HUES6 (cell line): Measurements from ENCODE around the gene CELSR2.

Experiments
- H3K27ac ChIP-seq: 2 replicates; pipeline ENCODE4 v1.7.0; 2013; ENCODE audit warnings: low read depth, mild to moderate bottlenecking, low read length, inconsistent platforms
- H3K27me3 ChIP-seq: 2 replicates; pipeline ENCODE4 v1.6.1; 2013; ENCODE audit warnings: low read length; ENCODE audit not compliant: control insufficient read depth, insufficient read depth
- H3K36me3 ChIP-seq: 2 replicates; pipeline ENCODE4 v1.6.1; 2013; ENCODE audit warnings: low read length; ENCODE audit not compliant: control insufficient read depth, insufficient read depth
- H3K4me1 ChIP-seq: 2 replicates; pipeline ENCODE4 v1.6.1; 2013; ENCODE audit warnings: low read length; ENCODE audit not compliant: control insufficient read depth, insufficient read depth
- H3K4me3 ChIP-seq: 2 replicates; pipeline ENCODE4 v1.5.1; 2013; ENCODE audit warnings: low read depth, low read length
- H3K9ac ChIP-seq: one replicate; pipeline ENCODE4 v1.6.1; 2013; ENCODE audit warnings: mild to moderate bottlenecking, low read length
- H3K9me3 ChIP-seq: 2 replicates; pipeline ENCODE4 v1.6.1; 2013; ENCODE audit warnings: low read depth, low read length; ENCODE audit not compliant: control insufficient read depth, insufficient read depth

CELSR2 gene

GRCh38 chr1:109252893-109253802, 3.8 kb downstream of the CELSR2 start:
- peak overlapping the region; percentile 15 for H3K9ac ChIP-seq
- peak overlapping the region; percentile 62; the same call in 1 of the 2 replicates for H3K27ac ChIP-seq
- peaks cover 32% of the 10 kb centered on the region for H3K27me3 ChIP-seq
- peaks cover 40% of the 10 kb centered on the region for H3K4me1 ChIP-seq
- H3K36me3 ChIP-seq, result no peaks in the 10 kb centered on the region
- H3K4me3 ChIP-seq, result no peak overlapping the region; the same call in 1 of the 2 replicates
- H3K9me3 ChIP-seq, result no peaks in the 10 kb centered on the region

- peaks cover 34% of the 10 kb centered on the region for H3K4me1 ChIP-seq
- peak overlapping the region; percentile 15 for H3K9ac ChIP-seq
- H3K27ac ChIP-seq, result peak overlapping the region; percentile 62; the same call in 1 of the 2 replicates
- peaks cover 3% of the 10 kb centered on the region; the same call in 1 of the 2 replicates for H3K36me3 ChIP-seq
- H3K27me3 ChIP-seq, result peaks cover 25% of the 10 kb centered on the region
- H3K4me3 ChIP-seq, result no peak overlapping the region; the same call in 1 of the 2 replicates
- no peaks in the 10 kb centered on the region for H3K9me3 ChIP-seq
Measured at GRCh38 chr1:109253803-109254620, 4.7 kb downstream of the CELSR2 start.

- Histone ChIP-seq H3K9me3 (no peaks in the 10 kb centered on the region), H3K9ac (no peak overlapping the region), H3K4me1 (peaks cover 38% of the 10 kb centered on the region), H3K27me3 (peaks cover 25% of the 10 kb centered on the region), H3K36me3 (peaks cover 6% of the 10 kb centered on the region; the same call in 1 of the 2 replicates), H3K27ac (peak overlapping the region; percentile 62; the same call in 1 of the 2 replicates), H3K4me3 (no peak overlapping the region)
Measured at GRCh38 chr1:109254621-109255096, 5.3 kb downstream of the CELSR2 start.

GRCh38 chr1:109255097-109255651, 5.8 kb downstream of the CELSR2 start:
- no peak overlapping the region for H3K4me3 ChIP-seq
- H3K27me3 ChIP-seq, result peaks cover 22% of the 10 kb centered on the region
- H3K27ac ChIP-seq, result no peak overlapping the region; the same call in 1 of the 2 replicates
- no peaks in the 10 kb centered on the region for H3K9me3 ChIP-seq
- H3K9ac ChIP-seq, result no peak overlapping the region
- H3K4me1 ChIP-seq, result peaks cover 39% of the 10 kb centered on the region
- peaks cover 6% of the 10 kb centered on the region; the same call in 1 of the 2 replicates for H3K36me3 ChIP-seq

- Histone ChIP-seq H3K4me3 (no peak overlapping the region), H3K27me3 (peaks cover 17% of the 10 kb centered on the region), H3K9ac (no peak overlapping the region)
Measured at GRCh38 chr1:109255678-109256077, 6.3 kb downstream of the CELSR2 start.

GRCh38 chr1:109256085-109256484, 6.7 kb downstream of the CELSR2 start:
- Histone ChIP-seq H3K27ac (no peak overlapping the region), H3K27me3 (peaks cover 13% of the 10 kb centered on the region; the same call in 1 of the 2 replicates), H3K9ac (no peak overlapping the region), H3K36me3 (peaks cover 6% of the 10 kb centered on the region; the same call in 1 of the 2 replicates), H3K4me1 (peaks cover 44% of the 10 kb centered on the region), H3K4me3 (no peak overlapping the region), H3K9me3 (no peaks in the 10 kb centered on the region)

More at GRCh38 chr1:109255678-109256077, 6.3 kb downstream of the CELSR2 start:
- Histone ChIP-seq H3K4me1 (peaks cover 43% of the 10 kb centered on the region), H3K9me3 (no peaks in the 10 kb centered on the region), H3K27ac (no peak overlapping the region), H3K36me3 (peaks cover 6% of the 10 kb centered on the region; the same call in 1 of the 2 replicates)

- H3K4me3 ChIP-seq, result no peak overlapping the region
- peaks cover 3% of the 10 kb centered on the region; the same call in 1 of the 2 replicates for H3K27me3 ChIP-seq
- H3K36me3 ChIP-seq, result peaks cover 9% of the 10 kb centered on the region; the same call in 1 of the 2 replicates
- H3K9me3 ChIP-seq, result no peaks in the 10 kb centered on the region
- peaks cover 44% of the 10 kb centered on the region for H3K4me1 ChIP-seq
- no peak overlapping the region for H3K27ac ChIP-seq
- H3K9ac ChIP-seq, result no peak overlapping the region
Measured at GRCh38 chr1:109256971-109257681, 7.8 kb downstream of the CELSR2 start.

- Histone ChIP-seq H3K27me3 (no peaks in the 10 kb centered on the region), H3K27ac (no peak overlapping the region), H3K9me3 (no peaks in the 10 kb centered on the region), H3K4me3 (no peak overlapping the region), H3K36me3 (peaks cover 9% of the 10 kb centered on the region; the same call in 1 of the 2 replicates), H3K9ac (no peak overlapping the region), H3K4me1 (peaks cover 44% of the 10 kb centered on the region)
Measured at GRCh38 chr1:109257682-109258421, 8.5 kb downstream of the CELSR2 start.

GRCh38 chr1:109258481-109259466, 9.4 kb downstream of the CELSR2 start:
- H3K4me3 ChIP-seq, result no peak overlapping the region
- H3K36me3 ChIP-seq, result peaks cover 9% of the 10 kb centered on the region; the same call in 1 of the 2 replicates
- H3K27ac ChIP-seq, result no peak overlapping the region
- H3K4me1 ChIP-seq, result peaks cover 43% of the 10 kb centered on the region
- no peaks in the 10 kb centered on the region for H3K27me3 ChIP-seq
- no peak overlapping the region for H3K9ac ChIP-seq
- no peaks in the 10 kb centered on the region for H3K9me3 ChIP-seq
